Effector CD8-positive, alpha-beta T cell (primary cell): ENCODE data around the gene BTBD16.

Experiments
- DNase-seq: peaks from one replicate; lab custom pipeline; 2025; lab: John Stamatoyannopoulos, UW

BTBD16 gene

GRCh38 chr10:122273966-122274545 lies 3.0 kb downstream of the BTBD16 start:
- no peak for DNase-seq

GRCh38 chr10:122276611-122277208 lies 5.6 kb downstream of the BTBD16 start:
- no peak for DNase-seq

GRCh38 chr10:122277526-122278136 lies 6.5 kb downstream of the BTBD16 start:
- no peak for DNase-seq

DNA sequence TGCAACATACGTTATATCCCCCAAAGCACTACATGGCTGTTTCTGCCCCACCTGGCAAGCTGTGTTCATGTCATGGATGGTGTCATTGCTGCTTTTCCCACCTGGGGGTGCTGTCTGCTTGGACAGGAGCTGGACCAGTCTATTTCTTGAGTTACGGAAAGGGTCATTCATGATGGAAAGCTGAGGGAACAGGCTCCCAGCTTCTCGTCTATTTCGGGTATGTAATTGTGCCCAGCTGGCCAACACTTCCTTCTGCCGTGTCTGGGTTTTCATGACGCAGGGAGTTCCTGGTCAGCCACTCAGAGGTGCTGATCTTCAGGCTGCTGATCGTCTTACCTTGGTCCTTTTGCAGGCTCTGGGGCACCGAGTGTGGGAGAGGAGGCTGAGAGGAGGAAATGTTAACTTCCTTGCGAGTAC lies 8.6 kb downstream of the BTBD16 start:
- DNase-seq, result no peak

DNA sequence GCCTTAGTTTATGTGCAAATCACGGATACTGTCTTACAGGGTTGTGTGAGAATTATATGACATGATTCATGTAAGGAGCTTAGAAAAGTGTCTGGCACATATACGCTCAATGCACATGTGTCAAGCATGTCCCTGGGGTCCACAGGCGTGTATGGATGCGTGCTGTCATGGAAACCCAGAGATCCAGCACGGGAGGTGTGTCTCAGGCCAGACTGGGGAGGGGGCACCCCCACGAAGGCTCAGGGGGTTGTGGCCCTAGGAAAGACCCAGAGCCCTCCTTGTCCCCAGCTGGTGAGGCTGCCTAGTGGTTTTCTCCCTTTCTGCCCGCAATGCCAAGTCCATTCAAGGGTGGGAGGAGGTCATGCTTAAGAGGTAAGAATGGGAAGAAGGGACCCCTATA lies 9.1 kb downstream of the BTBD16 start:
- no peak for DNase-seq

GRCh38 chr10:122281018-122281626 lies 10.0 kb downstream of the BTBD16 start:
- DNase-seq, result no peak

GRCh38 chr10:122281751-122282150 lies 10.7 kb downstream of the BTBD16 start:
- no peak for DNase-seq

GRCh38 chr10:122282253-122282671 lies 11.2 kb downstream of the BTBD16 start:
- no peak for DNase-seq

DNA sequence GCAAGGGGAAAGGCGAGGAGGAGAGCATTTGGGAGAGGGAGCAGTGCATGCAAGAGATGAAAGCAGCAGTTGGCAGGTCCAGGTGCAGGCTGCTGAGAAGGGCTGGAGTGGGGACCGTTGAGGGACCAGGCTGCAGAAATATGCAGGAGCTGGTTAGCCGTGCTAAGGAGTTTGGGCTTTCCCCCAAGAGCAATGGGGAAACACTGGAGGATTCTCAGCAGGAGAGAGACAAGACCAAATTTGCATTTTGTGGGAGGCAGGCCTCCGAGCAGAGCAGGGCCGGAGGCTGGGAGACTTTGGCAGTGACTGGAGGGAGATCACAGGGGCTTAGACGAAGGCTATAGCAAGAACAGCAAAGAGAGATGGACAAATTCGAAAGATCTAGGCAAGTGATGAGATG lies 11.8 kb downstream of the BTBD16 start:
- no peak for DNase-seq

- no peak for DNase-seq
These were observed 14.7 kb downstream of the BTBD16 start for GRCh38 chr10:122285506-122286444.

GRCh38 chr10:122286867-122287266 lies 15.8 kb downstream of the BTBD16 start:
- no peak for DNase-seq

GRCh38 chr10:122287570-122287969 lies 16.5 kb downstream of the BTBD16 start:
- DNase-seq, result no peak

DNA sequence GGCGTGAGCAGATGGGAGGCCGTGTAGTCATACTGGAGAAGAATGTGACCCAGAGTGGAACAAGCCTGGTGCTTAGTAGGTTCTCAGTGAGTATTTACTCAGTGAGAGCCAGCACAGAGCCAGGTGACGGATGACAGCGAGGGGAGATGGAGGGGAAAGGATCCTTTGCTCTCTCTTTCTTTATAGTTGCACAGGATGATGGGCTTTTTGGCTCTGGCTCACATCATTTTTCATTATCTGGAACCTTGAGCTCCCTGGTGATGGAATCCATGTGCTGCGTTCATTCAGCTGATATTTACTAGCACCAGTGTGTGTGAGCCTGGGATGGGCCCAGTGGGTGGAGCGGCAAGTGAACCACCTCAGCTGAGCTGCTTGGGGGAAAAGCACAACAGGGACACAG lies 17.2 kb downstream of the BTBD16 start:
- no peak for DNase-seq

DNA sequence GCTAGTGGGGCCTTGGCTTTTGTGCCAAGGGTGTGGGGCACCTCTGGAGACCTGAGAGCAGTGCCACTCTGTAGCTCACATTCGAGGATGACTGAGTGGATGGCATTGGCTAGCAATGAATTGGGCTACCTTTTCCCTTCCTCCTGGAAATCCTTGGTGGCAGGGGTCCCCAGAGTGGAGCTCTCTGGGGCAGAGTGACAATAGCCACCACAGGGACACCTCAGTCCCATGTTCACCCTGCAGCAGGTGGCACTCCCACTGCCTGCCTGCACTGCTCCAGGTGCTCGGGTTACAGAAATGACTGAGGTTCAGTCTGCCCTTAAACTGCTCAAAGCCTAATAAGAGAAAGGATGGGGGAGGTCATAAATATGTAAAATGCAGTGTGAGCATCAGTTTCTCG lies 17.8 kb downstream of the BTBD16 start:
- no peak for DNase-seq

- DNase-seq, result no peak
These were observed 19.2 kb downstream of the BTBD16 start for GRCh38 chr10:122290334-122290733.

DNA sequence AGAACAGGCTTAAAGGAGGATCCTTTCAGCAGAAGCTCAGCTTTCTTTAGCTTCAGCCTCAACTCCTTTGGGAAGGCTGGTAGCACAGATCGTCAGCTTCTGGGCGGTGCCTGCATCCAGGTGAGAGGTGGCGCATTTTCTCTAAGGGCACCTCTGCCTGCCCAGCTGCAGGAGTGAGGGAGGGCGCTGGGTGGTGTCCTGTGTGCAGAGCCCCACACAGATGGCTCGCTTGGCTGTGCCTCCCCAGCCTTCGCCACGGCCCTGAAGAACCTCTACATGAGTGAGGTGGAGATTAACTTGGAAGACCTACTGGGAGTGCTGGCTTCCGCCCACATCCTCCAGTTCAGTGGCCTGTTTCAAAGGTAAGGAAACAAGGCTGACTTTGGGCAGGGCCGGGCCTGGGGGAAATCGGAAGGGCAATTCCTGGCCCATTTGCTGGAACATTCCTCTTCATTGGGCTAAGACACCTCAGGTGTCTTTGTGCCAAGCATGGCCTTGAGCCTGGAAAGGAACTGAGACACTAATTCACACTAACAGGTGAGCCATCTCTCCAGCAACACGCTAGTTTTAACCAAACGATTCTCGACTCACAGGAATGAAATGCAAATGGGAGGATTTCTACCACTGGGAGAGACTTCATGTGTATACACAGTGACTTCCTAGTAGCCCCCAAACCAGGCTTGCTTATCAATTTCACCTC lies 19.9 kb downstream of the BTBD16 start:
- DNase-seq, result no peak

DNA sequence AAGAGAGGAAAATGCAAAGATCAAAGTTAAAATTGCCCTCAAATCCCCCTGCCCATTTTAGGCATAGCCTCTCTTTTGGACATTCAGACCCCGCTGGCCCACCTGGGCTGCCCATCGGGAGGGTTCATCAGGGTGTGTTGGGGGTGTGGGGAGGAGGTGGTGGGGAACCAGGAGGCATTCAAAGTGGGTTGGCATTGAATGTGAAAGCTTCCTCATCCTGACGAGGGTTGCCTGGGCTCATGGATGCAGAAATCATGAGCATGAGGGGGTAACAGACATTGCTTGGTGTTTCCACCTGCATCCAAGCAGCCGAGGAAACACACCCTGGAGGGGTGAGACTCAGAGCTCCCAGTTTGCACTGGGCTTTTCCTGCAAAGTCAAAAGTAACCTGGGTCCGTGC lies 20.6 kb downstream of the BTBD16 start:
- DNase-seq, result no peak

- DNase-seq, result no peak
These were observed 21.3 kb downstream of the BTBD16 start for GRCh38 chr10:122292376-122292775.

DNA sequence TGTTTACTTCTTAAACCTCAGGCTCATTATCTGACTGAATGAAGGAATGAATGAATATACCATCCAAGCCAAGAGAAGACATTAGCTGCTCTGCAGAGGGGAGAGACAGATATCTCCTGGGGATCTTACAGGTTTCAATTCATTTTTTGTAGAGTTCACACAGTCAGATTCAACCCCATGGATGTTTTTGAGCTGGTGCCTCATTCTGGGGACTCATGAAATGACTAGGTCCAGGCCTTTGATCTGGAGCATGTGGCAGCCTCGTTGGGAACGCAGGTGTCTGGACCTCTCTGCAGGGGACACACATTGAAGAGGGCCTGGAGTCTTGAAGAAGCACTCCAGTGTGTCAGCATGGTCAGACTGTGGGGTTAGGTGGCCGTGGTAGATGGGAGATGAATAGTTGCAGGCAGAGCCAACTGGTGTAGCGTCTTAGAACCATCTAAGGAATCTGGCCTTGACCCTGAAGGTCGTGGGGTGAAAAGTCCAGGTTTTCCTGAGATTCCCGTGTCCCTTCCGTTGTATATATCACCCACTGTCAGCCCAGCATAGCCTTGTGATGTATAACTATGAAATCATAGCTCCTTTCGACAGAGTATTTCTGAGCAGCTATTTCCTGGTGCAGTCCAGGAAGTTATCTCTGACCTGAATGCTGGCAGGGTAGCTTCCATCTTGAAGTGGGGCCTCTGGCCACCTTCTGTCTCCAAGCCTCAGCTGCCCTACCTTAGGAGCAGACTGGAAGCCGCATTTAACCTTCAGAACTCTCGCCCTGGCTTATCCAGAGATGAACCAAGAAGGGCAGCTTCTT lies 22.3 kb downstream of the BTBD16 start:
- no peak for DNase-seq

- no peak for DNase-seq
These were observed 22.9 kb downstream of the BTBD16 start for GRCh38 chr10:122293961-122294380.
